Transverse colon (tissue), 4 donors: ENCODE results near the gene NEK11. TPM values are rescaled to one million over a fixed set of nuclear protein-coding genes. Genes with fewer than 3 reads are reported as not detected.

Experiments used
- DNase-seq: peaks from one replicate; pipeline ENCODE4 v3.0.0-alpha.2; 2019
- H3K27ac ChIP-seq, 4 donors: fragments of 200-600 bp; sonication (generic); 2 replicates each; pipeline ENCODE4 v1.5.1; 2016 to 2018; ENCODE audit warnings: inconsistent platforms in 4 of 4
- H3K27me3 ChIP-seq: fragments of 200-600 bp; sonication (generic); 2 replicates; pipeline ENCODE4 v1.5.1; 2017; ENCODE audit warnings: inconsistent platforms
- H3K36me3 ChIP-seq, 4 donors: fragments of 200-600 bp; sonication (generic); 2 replicates each; pipeline ENCODE4 v1.5.1; 2017 to 2019; ENCODE audit warnings: inconsistent platforms in 4 of 4
- H3K4me1 ChIP-seq, 4 donors: fragments of 200-600 bp; sonication (generic); 2 replicates each; pipeline ENCODE4 v1.5.1; 2017 to 2020; ENCODE audit warnings: inconsistent platforms in 4 of 4
- H3K4me3 ChIP-seq, 4 donors: fragments of 200-600 bp; sonication (generic); 1 replicate in 1 of 4; 2 replicates in 3 of 4; pipeline versions ENCODE4 v1.5.1 to v1.6.1; 2017 to 2019; ENCODE audit warnings: inconsistent platforms in 4 of 4
- H3K9me3 ChIP-seq, 2 donors: fragments of 200-600 bp; sonication (generic); 2 replicates each; pipeline ENCODE4 v1.5.1; 2017 to 2019; ENCODE audit warnings: inconsistent platforms in 2 of 2
- CTCF ChIP-seq, 5 experiments: fragments of 200-600 bp in 3 of 5; fragments of 450-650 bp in 2 of 5; sonication (generic) in 3 of 5; IDR thresholded peaks; 1 replicate in 2 of 5; 2 replicates in 3 of 5; pipeline ENCODE4 v1.5.1; 2016 to 2017; ENCODE audit warnings: antibody characterized with exemption in 5 of 5, inconsistent platforms in 3 of 5, mild to moderate bottlenecking in 2 of 5, moderate library complexity in 1 of 5
- EP300 ChIP-seq: sonication (generic); formaldehyde crosslinking; IDR thresholded peaks from one replicate; pipeline ENCODE4 v1.6.1; 2017; ENCODE audit warnings: antibody characterized with exemption, low read depth
- POLR2A ChIP-seq: fragments of 450-650 bp; IDR thresholded peaks from one replicate; pipeline ENCODE4 v1.6.1; 2016; ENCODE audit warnings: antibody characterized with exemption, mild to moderate bottlenecking, moderate library complexity
- POLR2AphosphoS5 ChIP-seq, 3 donors: sonication (generic); formaldehyde crosslinking; IDR thresholded peaks; one replicate each; pipeline ENCODE4 v1.6.1; 2016; ENCODE audit warnings: antibody characterized with exemption in 3 of 3
- WGBS, 2 donors: methylation state at CpG; one replicate each; pipeline ENCODE4 v1.1.5; 2018; ENCODE audit warnings: low coverage in 1 of 2; 5-methylcytosine and 5-hydroxymethylcytosine counted together
- in situ Hi-C, 4 donors: fragments of 200-750 bp; cut with MboI; loops; one replicate each; pipeline versions ENCODE4 v1.15.0 to v1.15.1; 2017; ENCODE audit warnings: low sequenced_read_pairs in 3 of 4, low pct_ligation_motif_present in 1 of 4, low pct_unique_long_range_greater_than_20kb in 1 of 4
- intact Hi-C: fragments of 100-400 bp; cut with DNase I; formaldehyde crosslinking; loops from one replicate; pipeline ENCODE4 v1.15.1; 2023; ENCODE audit warnings: low total_unique reads
- total RNA-seq, 4 donors: library from RNA; depleted of rRNA; stranded (reverse); fragments of >200 nt; gene quantifications; one replicate each; pipeline ENCODE4 v1.1.0, GENCODE V29; 2016

Gene NEK11
- total RNA-seq, 4 donors from 2014 or later = 4.6 to 12.3 (median 8.5) TPM

- in situ Hi-C loops (loop anchor here in 2 of 4 donors (25.0 kb wide), 1 partner anchor 258 kb away; no protein-coding TSS in a partner anchor), intact Hi-C loops (no loop called here)
- TF ChIP-seq EP300 = no peak
- no peak for TF ChIP-seq CTCF (IDR thresholded peaks at IDR 0.05)
- no peak for TF ChIP-seq POLR2AphosphoS5 (IDR thresholded peaks at IDR 0.05)
- TF ChIP-seq POLR2A = no peak
- no peaks in the 10 kb centered on the region for H3K27me3 ChIP-seq
- peaks cover 0 to 8% (median 3%) of the 10 kb centered on the region in 4 donors for H3K36me3 ChIP-seq
- H3K9me3 ChIP-seq = no peaks in the 10 kb centered on the region
- H3K27ac ChIP-seq = no peak overlapping the region
- WGBS, 2 donors = 81 to 100% methylated on average over 2 to 5 of the region's 5 CpGs
- no peak for DNase-seq
- H3K4me1 ChIP-seq = peaks cover 1 to 50% (median 8%) of the 10 kb centered on the region in 4 donors
- no peak overlapping the region for H3K4me3 ChIP-seq
Observed at GRCh38 chr3:131020122-131020693, 6.5 kb upstream of the NEK11 start.

GRCh38 chr3:131025539-131025938 lies 1.1 kb upstream of the NEK11 start:
- Histone ChIP-seq H3K27me3 (no peaks in the 10 kb centered on the region), H3K4me1 (peaks cover 19 to 60% (median 22%) of the 10 kb centered on the region in 4 donors), H3K4me3 (peak overlapping the region in 3 of 4 donors; percentile 48 to 71 (median 57)), H3K36me3 (no peaks in the 10 kb centered on the region), H3K27ac (peak overlapping the region; percentile 91 to 93 (median 91)), H3K9me3 (no peaks in the 10 kb centered on the region)
- intact Hi-C loops (no loop called here), in situ Hi-C loops (loop anchor here in 2 of 4 donors (25.0 kb wide), 2 partner anchors 362 to 487 kb away; partner anchors contain the start of genes MRPL3 (in 1 of the 2) and NUDT16 (in 1 of the 2))
- DNase-seq = no peak
- TF ChIP-seq POLR2AphosphoS5 (IDR thresholded peaks at IDR 0.05) (peak in 1 of 3 donors; percentile 60), POLR2A (peak; percentile 17), EP300 (no peak), CTCF (IDR thresholded peaks at IDR 0.05) (no peak)
- 50 to 56% methylated on average over 1 of the region's 1 CpG for WGBS, 2 donors

GRCh38 chr3:131028844-131029243 lies 2.2 kb downstream of the NEK11 start:
- Histone ChIP-seq H3K4me1 (peaks cover 9 to 28% (median 19%) of the 10 kb centered on the region in 4 donors), H3K36me3 (no peaks in the 10 kb centered on the region), H3K9me3 (no peaks in the 10 kb centered on the region), H3K27me3 (no peaks in the 10 kb centered on the region), H3K4me3 (no peak overlapping the region), H3K27ac (no peak overlapping the region)
- in situ Hi-C loops = loop anchor here in 2 of 4 donors (25.0 kb wide), 2 partner anchors 358 to 483 kb away; partner anchors contain the start of genes MRPL3 (in 1 of the 2) and NUDT16 (in 1 of the 2)
- intact Hi-C loops = no loop called here
- DNase-seq = no peak
- TF ChIP-seq EP300 (no peak), CTCF (IDR thresholded peaks at IDR 0.05) (no peak), POLR2AphosphoS5 (IDR thresholded peaks at IDR 0.05) (no peak)
- 89 to 100% methylated on average over 3 of the region's 3 CpGs for WGBS, 2 donors

GRCh38 chr3:131031660-131032059 lies 5.0 kb downstream of the NEK11 start:
- no peaks in the 10 kb centered on the region for H3K27me3 ChIP-seq
- TF ChIP-seq POLR2AphosphoS5 (IDR thresholded peaks at IDR 0.05) (no peak), EP300 (no peak), POLR2A (no peak)
- intact Hi-C loops = no loop called here
- in situ Hi-C loops = loop anchor here in 2 of 4 donors (25.0 kb wide), 2 partner anchors 356 to 481 kb away; partner anchors contain the start of genes MRPL3 (in 1 of the 2) and NUDT16 (in 1 of the 2)
- WGBS, 2 donors = 50 to 56% methylated on average over 2 to 3 of the region's 3 CpGs
- DNase-seq = no peak
- no peaks in the 10 kb centered on the region for H3K9me3 ChIP-seq
- no peaks in the 10 kb centered on the region for H3K36me3 ChIP-seq
- peaks cover 0 to 12% (median 6%) of the 10 kb centered on the region in 4 donors for H3K4me1 ChIP-seq
- H3K4me3 ChIP-seq = no peak overlapping the region
- H3K27ac ChIP-seq = no peak overlapping the region
